ENCODE data around the gene IL34. TPM values are rescaled to one million over a fixed set of nuclear protein-coding genes. Genes with fewer than 3 reads are reported as not detected.

The IL34 gene
- total and polyA plus RNA-seq, 2 of the 8 experiments (the other 6 are each of a cell fraction or from before 2014, with no cell fraction given): 4.6 to 5.6 TPM

DNA sequence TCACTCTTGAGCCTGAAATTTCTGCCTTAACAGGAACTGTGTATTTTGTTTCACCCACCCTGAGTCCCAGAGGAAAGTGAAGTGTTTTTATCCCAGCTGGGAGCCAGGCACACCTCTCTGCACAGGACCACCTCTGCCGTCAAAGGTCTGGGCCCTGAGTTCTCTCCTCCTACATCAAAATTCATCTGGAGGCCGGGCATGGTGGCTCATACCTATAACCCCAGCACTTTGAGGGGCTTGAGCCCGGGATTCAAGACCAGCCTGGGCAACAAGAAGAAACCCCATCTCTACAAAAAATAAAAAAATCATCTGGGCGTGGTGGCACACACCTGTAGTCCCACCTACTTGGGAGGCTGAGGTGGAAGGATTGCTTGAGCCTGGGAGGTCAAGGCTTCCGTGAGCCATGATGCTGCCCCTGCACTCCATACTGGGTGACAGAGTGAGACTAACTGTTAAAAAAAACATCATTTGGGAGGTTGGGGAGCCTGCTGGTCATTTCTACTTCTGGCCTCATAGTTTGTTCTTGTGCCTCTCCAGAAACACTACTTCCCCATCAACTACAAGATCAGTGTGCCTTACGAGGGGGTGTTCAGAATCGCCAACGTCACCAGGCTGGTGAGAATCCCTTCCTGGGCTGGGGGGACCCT, 9.8 kb downstream of the IL34 start:
- Histone ChIP-seq H4K8ac (ENCODE audit: extremely low read depth, insufficient read depth, low read length) (no peak overlapping the region; the same call in 1 of the 2 replicates), H3K4ac (replicated peaks; ENCODE audit: insufficient read length, low read depth, low read length) (no peak overlapping the region), H3K9ac (replicated peaks in 1 of 4; ENCODE audit: extremely low read depth in 1 of 4, low read depth in 3 of 4, low read length in 3 of 4) (no peak overlapping the region), H3K9me3 (ENCODE audit: insufficient read depth in 2 of 2, low read depth in 1 of 2, low read length in 1 of 2) (no peaks in the 10 kb centered on the region), H3K79me1 (ENCODE audit: low read depth, low read length) (no peaks in the 10 kb centered on the region), H3K23me2 (ENCODE audit: low read depth, low read length) (no peaks in the 10 kb centered on the region), H4K91ac (replicated peaks; ENCODE audit: insufficient read length, low read length) (no peak overlapping the region), H2AK5ac (ENCODE audit: low read depth, low read length) (no peak overlapping the region), H3K4me3 (ENCODE audit: extremely low read depth in 1 of 4, insufficient read depth in 2 of 4, low read depth in 3 of 4, low read length in 4 of 4) (no peak overlapping the region), H2BK15ac (ENCODE audit: low read length) (no peak overlapping the region), H3K79me2 (ENCODE audit: control insufficient read depth in 1 of 2, insufficient read depth in 2 of 2, low read length in 2 of 2) (no peaks in the 10 kb centered on the region), H2BK5ac (ENCODE audit: low read depth, low read length) (no peak overlapping the region), H4K5ac (ENCODE audit: insufficient read length, low read depth, low read length) (no peak overlapping the region), H3K36me3 (ENCODE audit: control insufficient read depth in 2 of 4, insufficient read depth in 4 of 4, low read length in 3 of 4) (no peaks in the 10 kb centered on the region), H3K18ac (ENCODE audit: extremely low read depth, low read length) (no peak overlapping the region), H2AFZ (ENCODE audit: low read length) (no peak overlapping the region), H3K27ac (ENCODE audit: low read depth, low read length) (no peak overlapping the region), H2BK120ac (replicated peaks; ENCODE audit: low read depth, low read length) (no peak overlapping the region), H3K23ac (ENCODE audit: insufficient read length) (no peak overlapping the region), H3K14ac (ENCODE audit: insufficient read length) (no peak overlapping the region), H2BK20ac (ENCODE audit: low read length) (no peak overlapping the region), H3K27me3 (replicated peaks in 1 of 4; ENCODE audit: control insufficient read depth in 3 of 4, extremely low read depth in 1 of 4, insufficient read depth in 3 of 4, low read length in 3 of 4) (no peaks in the 10 kb centered on the region; a peak in 2 of 7 replicates), H3K56ac (replicated peaks; ENCODE audit: insufficient read length, low read depth, low read length) (no peak overlapping the region), H3K4me1 (replicated peaks in 1 of 4; ENCODE audit: control insufficient read depth in 3 of 4, insufficient read depth in 4 of 4, low read length in 3 of 4) (peaks cover 2 to 10% (median 5%) of the 10 kb centered on the region in 4 experiments), H4K20me1 (replicated peaks in 1 of 2; ENCODE audit: control insufficient read depth in 1 of 2, insufficient read depth in 2 of 2, low read length in 2 of 2) (peaks cover 0 to 2% of the 10 kb centered on the region in 2 experiments), H2BK12ac (ENCODE audit: low read depth, low read length) (no peak overlapping the region), H3K4me2 (ENCODE audit: insufficient read depth in 1 of 2, low read depth in 2 of 2, low read length in 2 of 2) (no peak overlapping the region)
- 92% methylated on average over 8 of the region's 8 CpGs; no CpG with 5 or more reads in 1 of the 2 experiments for WGBS, 2 experiments (ENCODE audit: extremely low coverage in 1 of 2, insufficient coverage in 1 of 2, insufficient read length in 1 of 2, insufficient replicate concordance in 2 of 2, low coverage in 1 of 2, low lambda C conversion rate in 2 of 2, missing lambda C conversion rate in 1 of 2)
- no peak for FAIRE-seq
- ChIA-PET CTCF (ENCODE audit: partially characterized antibody) (interaction anchor here (0.6 to 6.1 kb wide), 12 partner anchors 12 to 123 kb away, joined by 3 to 65 read pairs (median 24); no protein-coding TSS in a partner anchor), POLR2A (ENCODE audit: partially characterized antibody) (interaction anchor here (1.4 to 6.6 kb wide), 2 partner anchors 44 to 77 kb away, joined by 3 to 59 read pairs; no protein-coding TSS in a partner anchor)
- TF ChIP-seq, protein P1, sequence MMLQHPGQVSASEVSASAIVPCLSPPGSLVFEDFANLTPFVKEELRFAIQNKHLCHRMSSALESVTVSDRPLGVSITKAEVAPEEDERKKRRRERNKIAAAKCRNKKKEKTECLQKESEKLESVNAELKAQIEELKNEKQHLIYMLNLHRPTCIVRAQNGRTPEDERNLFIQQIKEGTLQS (IDR thresholded peaks at IDR 0.05; ENCODE audit: insufficient read depth, low read depth, low read length): no peak
- TF ChIP-seq SP1 (IDR thresholded peaks at IDR 0.05; ENCODE audit: low read depth, low read length): no peak
- no peak for TF ChIP-seq BACH1 (IDR thresholded peaks at IDR 0.05; ENCODE audit: low read length)
- no peak for TF ChIP-seq CBX8 (IDR thresholded peaks at IDR 0.05; ENCODE audit: borderline replicate concordance, low read depth, low read length)
- TF ChIP-seq RBBP5 (IDR thresholded peaks at IDR 0.05; ENCODE audit: borderline replicate concordance, low read depth, low read length): no peak
- no peak for TF ChIP-seq SIN3A (conservative IDR thresholded peaks at IDR 0.05 in 1 of 2, IDR thresholded peaks at IDR 0.05 in 1 of 2; ENCODE audit: low read depth in 1 of 2, low read length in 2 of 2)
- TF ChIP-seq SP2 (IDR thresholded peaks at IDR 0.05; ENCODE audit: low read length): no peak
- no peak for TF ChIP-seq GTF2F1 (IDR thresholded peaks at IDR 0.05; ENCODE audit: borderline replicate concordance, low read depth, low read length)
- DNase-seq (ENCODE audit: low read depth in 1 of 2, low spot score in 2 of 2): no peak

Data from H1 (cell line).